KMS-11 (cell line): ENCODE data around the gene DPP10.

Experiments used
- H2AFZ ChIP-seq: fragments of 200-600 bp; sonication (generic); 2 replicates; pipeline ENCODE4 v1.6.1; 2016; ENCODE audit warnings: antibody characterized with exemption, mixed run types, low read depth
- H3K27ac ChIP-seq: fragments of 200-600 bp; sonication (generic); 2 replicates; pipeline ENCODE4 v1.6.1; 2016; ENCODE audit warnings: mild to moderate bottlenecking, mixed run types
- H3K27me3 ChIP-seq: fragments of 200-600 bp; sonication (generic); 2 replicates; pipeline ENCODE4 v1.6.1; 2017; ENCODE audit warnings: mild to moderate bottlenecking, low read depth, mixed run types, moderate library complexity; ENCODE audit not compliant: insufficient read depth
- H3K36me3 ChIP-seq: fragments of 200-600 bp; sonication (generic); 2 replicates; pipeline ENCODE4 v1.6.1; 2017; ENCODE audit warnings: mild to moderate bottlenecking, mixed run types; ENCODE audit not compliant: insufficient read depth
- H3K4me1 ChIP-seq: fragments of 200-600 bp; sonication (generic); 2 replicates; pipeline ENCODE4 v1.6.1; 2016; ENCODE audit warnings: mild to moderate bottlenecking, low read depth, mixed run types; ENCODE audit not compliant: poor library complexity, severe bottlenecking
- H3K4me2 ChIP-seq: fragments of 200-600 bp; sonication (generic); 2 replicates; pipeline ENCODE4 v1.7.0; 2016; ENCODE audit warnings: mild to moderate bottlenecking, mixed run types
- H3K4me3 ChIP-seq: fragments of 200-600 bp; sonication (generic); IDR thresholded peaks from 2 replicates; pipeline ENCODE4 v1.6.1; 2017; ENCODE audit warnings: low read depth, low read length, mixed read lengths; ENCODE audit not compliant: insufficient read depth
- H3K79me2 ChIP-seq: fragments of 200-600 bp; sonication (generic); 2 replicates; pipeline ENCODE4 v1.6.1; 2016; ENCODE audit warnings: low read depth, mixed run types; ENCODE audit not compliant: insufficient read depth
- H3K9ac ChIP-seq: fragments of 200-600 bp; sonication (generic); 2 replicates; pipeline ENCODE4 v1.6.1; 2016; ENCODE audit warnings: mild to moderate bottlenecking, mixed run types
- H4K20me1 ChIP-seq: fragments of 200-600 bp; sonication (generic); 2 replicates; pipeline ENCODE4 v1.6.1; 2016; ENCODE audit warnings: mild to moderate bottlenecking, mixed run types; ENCODE audit not compliant: insufficient read depth
- CTCF ChIP-seq: fragments of 200-600 bp; sonication (generic); conservative IDR thresholded peaks from 2 replicates; pipeline ENCODE4 v1.6.1; 2017; ENCODE audit warnings: low read depth, mild to moderate bottlenecking, antibody characterized with exemption, low read length, moderate library complexity, mixed read lengths

The DPP10 gene

GRCh38 chr2:115234737-115235136 lies 792.3 kb downstream of the DPP10 start:
- no peaks in the 10 kb centered on the region for H4K20me1 ChIP-seq
- H3K4me3 ChIP-seq: no peak overlapping the region
- no peaks in the 10 kb centered on the region for H3K27me3 ChIP-seq
- no peak overlapping the region for H3K9ac ChIP-seq
- H3K36me3 ChIP-seq: no peaks in the 10 kb centered on the region
- H3K27ac ChIP-seq: no peak overlapping the region
- no peaks in the 10 kb centered on the region for H3K79me2 ChIP-seq
- no peaks in the 10 kb centered on the region for H3K4me1 ChIP-seq
- H2AFZ ChIP-seq: no peak overlapping the region
- TF ChIP-seq CTCF: no peak
- no peak overlapping the region for H3K4me2 ChIP-seq

GRCh38 chr2:115248066-115248465 lies 805.6 kb downstream of the DPP10 start:
- Histone ChIP-seq H3K27ac (no peak overlapping the region), H3K27me3 (no peaks in the 10 kb centered on the region), H2AFZ (no peak overlapping the region), H3K4me3 (no peak overlapping the region), H3K4me2 (no peak overlapping the region), H3K79me2 (no peaks in the 10 kb centered on the region), H3K4me1 (no peaks in the 10 kb centered on the region), H3K36me3 (no peaks in the 10 kb centered on the region), H4K20me1 (no peaks in the 10 kb centered on the region), H3K9ac (no peak overlapping the region)
- no peak for TF ChIP-seq CTCF

- Histone ChIP-seq H3K27ac (no peak overlapping the region), H3K9ac (no peak overlapping the region), H3K36me3 (no peaks in the 10 kb centered on the region), H2AFZ (no peak overlapping the region), H3K79me2 (no peaks in the 10 kb centered on the region), H3K27me3 (no peaks in the 10 kb centered on the region), H4K20me1 (no peaks in the 10 kb centered on the region), H3K4me2 (no peak overlapping the region), H3K4me1 (no peaks in the 10 kb centered on the region), H3K4me3 (no peak overlapping the region)
- TF ChIP-seq CTCF: no peak
Observed at GRCh38 chr2:115277366-115277765, 834.9 kb downstream of the DPP10 start.

- Histone ChIP-seq H3K4me1 (no peaks in the 10 kb centered on the region), H3K79me2 (no peaks in the 10 kb centered on the region), H4K20me1 (no peaks in the 10 kb centered on the region), H3K9ac (no peak overlapping the region), H3K36me3 (no peaks in the 10 kb centered on the region), H3K27ac (no peak overlapping the region), H3K27me3 (no peaks in the 10 kb centered on the region), H3K4me3 (no peak overlapping the region), H3K4me2 (no peak overlapping the region), H2AFZ (no peak overlapping the region)
- TF ChIP-seq CTCF: no peak
Observed at GRCh38 chr2:115285416-115285815, 843.0 kb downstream of the DPP10 start.

GRCh38 chr2:115290478-115290877 lies 848.0 kb downstream of the DPP10 start:
- Histone ChIP-seq H3K36me3 (no peaks in the 10 kb centered on the region), H4K20me1 (no peaks in the 10 kb centered on the region), H3K27ac (no peak overlapping the region), H3K79me2 (no peaks in the 10 kb centered on the region), H3K4me1 (no peaks in the 10 kb centered on the region), H3K4me2 (no peak overlapping the region), H3K27me3 (no peaks in the 10 kb centered on the region), H2AFZ (no peak overlapping the region), H3K4me3 (no peak overlapping the region), H3K9ac (no peak overlapping the region)
- TF ChIP-seq CTCF: no peak
